HL-60 (cell line): ENCODE results near the gene BAHCC1.

Experiments
- CTCF ChIP-seq: IDR thresholded peaks from one replicate; pipeline ENCODE4 v1.5.1; 2011; ENCODE audit warnings: low read length, control low read depth, inconsistent platforms; ENCODE audit not compliant: insufficient read depth
- GABPA ChIP-seq: IDR thresholded peaks from 2 replicates; pipeline ENCODE4 v1.6.1; 2012; ENCODE audit warnings: low read depth
- POLR2AphosphoS5 ChIP-seq: IDR thresholded peaks from 2 replicates; pipeline ENCODE4 v1.6.1; 2012; ENCODE audit warnings: low read depth
- REST ChIP-seq: IDR thresholded peaks from 2 replicates; pipeline ENCODE4 v1.6.1; 2012; ENCODE audit warnings: low read depth; ENCODE audit not compliant: insufficient replicate concordance
- SPI1 ChIP-seq: IDR thresholded peaks from 2 replicates; pipeline ENCODE4 v1.6.1; 2012; ENCODE audit warnings: low read depth, mild to moderate bottlenecking, borderline replicate concordance

GRCh38 chr17:81513372-81513752, 118.1 kb downstream of the BAHCC1 start:
- TF ChIP-seq POLR2AphosphoS5 = no peak
- TF ChIP-seq REST = no peak
- no peak for TF ChIP-seq CTCF
- no peak for TF ChIP-seq SPI1
- no peak for TF ChIP-seq GABPA
